ENCODE data around the gene ATP4A. TPM values are rescaled to one million over a fixed set of nuclear protein-coding genes. Genes with fewer than 3 reads are reported as not detected.

Gene ATP4A
- total RNA-seq, 1 donor from 2014 or later, result not detected

DNA sequence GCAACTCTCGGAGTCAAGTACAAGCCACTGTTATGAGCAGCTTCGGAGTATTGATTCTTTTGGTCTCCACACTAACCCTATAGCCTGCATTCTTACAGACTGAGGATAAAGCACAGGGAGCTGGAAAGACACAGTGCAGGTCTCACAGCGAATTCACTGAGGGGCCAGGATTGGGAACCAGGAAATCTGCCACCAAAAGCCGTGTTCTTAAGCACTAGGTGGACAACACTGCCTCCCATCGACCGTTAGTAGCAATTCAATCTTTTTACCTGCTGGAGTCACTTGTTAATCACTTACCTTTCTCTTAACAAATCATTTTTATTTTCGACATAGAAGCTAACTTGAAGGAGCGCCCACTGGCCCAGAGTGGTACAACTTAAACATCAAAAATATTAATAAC is 28.8 kb upstream of the ATP4A start:
- Histone ChIP-seq H3K79me2 (ENCODE audit: insufficient read depth, low read length) (no peaks in the 10 kb centered on the region), H4K20me1 (ENCODE audit: insufficient read depth, low read length) (no peaks in the 10 kb centered on the region), H3K4me1 (ENCODE audit: insufficient read depth, low read length) (no peaks in the 10 kb centered on the region), H3K27me3 (ENCODE audit: insufficient read depth, low read length) (no peaks in the 10 kb centered on the region), H3K27ac (ENCODE audit: low read depth, low read length) (no peak overlapping the region), H3K9me3 (ENCODE audit: insufficient read depth, low read depth, low read length) (no peaks in the 10 kb centered on the region), H3K9ac (ENCODE audit: low read length) (no peak overlapping the region), H3K4me2 (ENCODE audit: low read length) (no peak overlapping the region), H2AFZ (ENCODE audit: low read depth, low read length) (no peak overlapping the region), H3K36me3 (ENCODE audit: insufficient read depth, low read length) (no peaks in the 10 kb centered on the region), H3K4me3 (ENCODE audit: insufficient read depth, low read depth, low read length) (no peak overlapping the region)
- FAIRE-seq (no peak), DNase-seq (ENCODE audit: low read depth) (peak; percentile 9)
- no peak for TF ChIP-seq EZH2 (IDR thresholded peaks at IDR 0.05; ENCODE audit: insufficient read depth, low read length)
- TF ChIP-seq, protein P1, sequence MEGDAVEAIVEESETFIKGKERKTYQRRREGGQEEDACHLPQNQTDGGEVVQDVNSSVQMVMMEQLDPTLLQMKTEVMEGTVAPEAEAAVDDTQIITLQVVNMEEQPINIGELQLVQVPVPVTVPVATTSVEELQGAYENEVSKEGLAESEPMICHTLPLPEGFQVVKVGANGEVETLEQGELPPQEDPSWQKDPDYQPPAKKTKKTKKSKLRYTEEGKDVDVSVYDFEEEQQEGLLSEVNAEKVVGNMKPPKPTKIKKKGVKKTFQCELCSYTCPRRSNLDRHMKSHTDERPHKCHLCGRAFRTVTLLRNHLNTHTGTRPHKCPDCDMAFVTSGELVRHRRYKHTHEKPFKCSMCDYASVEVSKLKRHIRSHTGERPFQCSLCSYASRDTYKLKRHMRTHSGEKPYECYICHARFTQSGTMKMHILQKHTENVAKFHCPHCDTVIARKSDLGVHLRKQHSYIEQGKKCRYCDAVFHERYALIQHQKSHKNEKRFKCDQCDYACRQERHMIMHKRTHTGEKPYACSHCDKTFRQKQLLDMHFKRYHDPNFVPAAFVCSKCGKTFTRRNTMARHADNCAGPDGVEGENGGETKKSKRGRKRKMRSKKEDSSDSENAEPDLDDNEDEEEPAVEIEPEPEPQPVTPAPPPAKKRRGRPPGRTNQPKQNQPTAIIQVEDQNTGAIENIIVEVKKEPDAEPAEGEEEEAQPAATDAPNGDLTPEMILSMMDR (IDR thresholded peaks at IDR 0.05; ENCODE audit: insufficient read depth, low read depth, low read length), result peak; percentile 26
- Mint-ChIP-seq H3K4me3 (ENCODE audit: unreplicated experiment) (no peak overlapping the region), H3K9me3 (ENCODE audit: unreplicated experiment) (no peaks in the 10 kb centered on the region), H3K27ac (ENCODE audit: unreplicated experiment) (no peak overlapping the region), H3K36me3 (ENCODE audit: low read depth, unreplicated experiment) (no peaks in the 10 kb centered on the region), H3K27me3 (ENCODE audit: low read depth, unreplicated experiment) (peaks cover 18% of the 10 kb centered on the region), H3K4me1 (ENCODE audit: low read depth, unreplicated experiment) (peaks cover under 1% of the 10 kb centered on the region)

DNA sequence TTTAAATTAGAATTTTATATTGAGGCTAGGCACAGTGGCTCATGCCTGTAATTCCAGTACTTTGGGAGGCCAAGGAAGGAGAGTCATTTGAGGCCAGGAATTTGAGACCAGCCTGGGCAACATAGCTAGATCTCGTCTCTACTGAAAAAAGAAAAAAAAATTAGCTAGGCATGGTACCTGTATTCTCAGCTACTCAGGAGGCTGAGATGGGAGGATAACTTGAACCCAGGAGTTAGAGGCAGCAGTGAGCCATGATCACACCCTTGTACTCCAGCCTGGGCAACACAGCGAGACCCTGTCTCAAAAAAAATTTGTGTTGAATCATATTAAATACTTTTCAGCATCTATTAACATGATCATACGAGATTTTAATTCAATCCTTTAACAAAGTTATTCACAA is 27.4 kb upstream of the ATP4A start:
- no peak for FAIRE-seq
- no peak overlapping the region for H3K27ac ChIP-seq (ENCODE audit: low read depth, low read length)
- no peak overlapping the region for H2AFZ ChIP-seq (ENCODE audit: low read depth, low read length)
- peaks cover 5% of the 10 kb centered on the region for H3K4me1 Mint-ChIP-seq (ENCODE audit: low read depth, unreplicated experiment)
- no peaks in the 10 kb centered on the region for H3K79me2 ChIP-seq (ENCODE audit: insufficient read depth, low read length)
- no peak overlapping the region for H3K4me3 ChIP-seq (ENCODE audit: insufficient read depth, low read depth, low read length)
- H3K27me3 Mint-ChIP-seq (ENCODE audit: low read depth, unreplicated experiment), result peaks cover 24% of the 10 kb centered on the region
- no peaks in the 10 kb centered on the region for H3K4me1 ChIP-seq (ENCODE audit: insufficient read depth, low read length)
- no peak overlapping the region for H3K27ac Mint-ChIP-seq (ENCODE audit: unreplicated experiment)
- no peaks in the 10 kb centered on the region for H4K20me1 ChIP-seq (ENCODE audit: insufficient read depth, low read length)
- no peaks in the 10 kb centered on the region for H3K27me3 ChIP-seq (ENCODE audit: insufficient read depth, low read length)
- no peaks in the 10 kb centered on the region for H3K36me3 Mint-ChIP-seq (ENCODE audit: low read depth, unreplicated experiment)
- no peak overlapping the region for H3K9ac ChIP-seq (ENCODE audit: low read length)
- no peaks in the 10 kb centered on the region for H3K36me3 ChIP-seq (ENCODE audit: insufficient read depth, low read length)
- H3K9me3 ChIP-seq (ENCODE audit: insufficient read depth, low read depth, low read length), result no peaks in the 10 kb centered on the region
- no peak for DNase-seq (ENCODE audit: low read depth)
- H3K9me3 Mint-ChIP-seq (ENCODE audit: unreplicated experiment), result peaks cover 3% of the 10 kb centered on the region
- no peak overlapping the region for H3K4me3 Mint-ChIP-seq (ENCODE audit: unreplicated experiment)
- no peak overlapping the region for H3K4me2 ChIP-seq (ENCODE audit: low read length)
- TF ChIP-seq, protein P1 (IDR thresholded peaks at IDR 0.05; ENCODE audit: insufficient read depth, low read depth, low read length), result no peak
- no peak for TF ChIP-seq EZH2 (IDR thresholded peaks at IDR 0.05; ENCODE audit: insufficient read depth, low read length)

DNA sequence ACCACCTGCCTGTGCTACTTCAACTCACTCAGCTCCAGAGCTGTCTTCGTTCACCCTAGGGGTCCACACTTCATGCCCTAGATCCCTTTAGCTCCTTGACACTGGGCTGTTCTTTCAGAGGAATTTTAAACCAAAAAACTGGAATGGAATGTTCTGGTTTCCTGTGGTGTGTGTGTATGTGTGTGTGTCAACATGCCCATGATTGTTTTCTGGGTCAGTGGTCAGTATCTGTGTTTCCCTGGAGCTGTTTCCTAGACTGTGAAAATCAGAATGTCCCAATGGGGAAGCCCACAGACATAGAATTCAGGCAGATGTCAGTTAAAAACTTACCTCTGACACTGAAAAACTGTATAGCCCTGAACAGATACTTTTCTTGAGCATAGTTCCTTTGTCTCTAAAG is 23.9 kb upstream of the ATP4A start:
- H3K79me2 ChIP-seq (ENCODE audit: insufficient read depth, low read length), result no peaks in the 10 kb centered on the region
- Mint-ChIP-seq H3K27me3 (ENCODE audit: low read depth, unreplicated experiment) (peaks cover 47% of the 10 kb centered on the region), H3K36me3 (ENCODE audit: low read depth, unreplicated experiment) (no peaks in the 10 kb centered on the region), H3K4me3 (ENCODE audit: unreplicated experiment) (no peak overlapping the region), H3K9me3 (ENCODE audit: unreplicated experiment) (peaks cover 7% of the 10 kb centered on the region), H3K27ac (ENCODE audit: unreplicated experiment) (no peak overlapping the region), H3K4me1 (ENCODE audit: low read depth, unreplicated experiment) (peaks cover 5% of the 10 kb centered on the region)
- no peak overlapping the region for H3K4me3 ChIP-seq (ENCODE audit: insufficient read depth, low read depth, low read length)
- no peaks in the 10 kb centered on the region for H3K9me3 ChIP-seq (ENCODE audit: insufficient read depth, low read depth, low read length)
- no peak for DNase-seq (ENCODE audit: low read depth)
- H3K27ac ChIP-seq (ENCODE audit: low read depth, low read length), result no peak overlapping the region
- TF ChIP-seq EZH2 (IDR thresholded peaks at IDR 0.05; ENCODE audit: insufficient read depth, low read length), result no peak
- TF ChIP-seq, protein P1 (IDR thresholded peaks at IDR 0.05; ENCODE audit: insufficient read depth, low read depth, low read length), result no peak
- H3K9ac ChIP-seq (ENCODE audit: low read length), result no peak overlapping the region
- no peaks in the 10 kb centered on the region for H3K36me3 ChIP-seq (ENCODE audit: insufficient read depth, low read length)
- no peak overlapping the region for H2AFZ ChIP-seq (ENCODE audit: low read depth, low read length)
- H3K4me2 ChIP-seq (ENCODE audit: low read length), result no peak overlapping the region
- no peak for FAIRE-seq
- H4K20me1 ChIP-seq (ENCODE audit: insufficient read depth, low read length), result no peaks in the 10 kb centered on the region
- no peaks in the 10 kb centered on the region for H3K4me1 ChIP-seq (ENCODE audit: insufficient read depth, low read length)
- H3K27me3 ChIP-seq (ENCODE audit: insufficient read depth, low read length), result peaks cover 5% of the 10 kb centered on the region
